ENCODE measurements around the gene SHKBP1. TPM values are rescaled to one million over a fixed set of nuclear protein-coding genes. Genes with fewer than 3 reads are reported as not detected.

The SHKBP1 gene
- total and polyA plus RNA-seq, 9 of the 15 experiments (the other 6 are each of a cell fraction or from before 2014, with no cell fraction given): 1.2 to 58.1 (median 22.3) TPM

DNA sequence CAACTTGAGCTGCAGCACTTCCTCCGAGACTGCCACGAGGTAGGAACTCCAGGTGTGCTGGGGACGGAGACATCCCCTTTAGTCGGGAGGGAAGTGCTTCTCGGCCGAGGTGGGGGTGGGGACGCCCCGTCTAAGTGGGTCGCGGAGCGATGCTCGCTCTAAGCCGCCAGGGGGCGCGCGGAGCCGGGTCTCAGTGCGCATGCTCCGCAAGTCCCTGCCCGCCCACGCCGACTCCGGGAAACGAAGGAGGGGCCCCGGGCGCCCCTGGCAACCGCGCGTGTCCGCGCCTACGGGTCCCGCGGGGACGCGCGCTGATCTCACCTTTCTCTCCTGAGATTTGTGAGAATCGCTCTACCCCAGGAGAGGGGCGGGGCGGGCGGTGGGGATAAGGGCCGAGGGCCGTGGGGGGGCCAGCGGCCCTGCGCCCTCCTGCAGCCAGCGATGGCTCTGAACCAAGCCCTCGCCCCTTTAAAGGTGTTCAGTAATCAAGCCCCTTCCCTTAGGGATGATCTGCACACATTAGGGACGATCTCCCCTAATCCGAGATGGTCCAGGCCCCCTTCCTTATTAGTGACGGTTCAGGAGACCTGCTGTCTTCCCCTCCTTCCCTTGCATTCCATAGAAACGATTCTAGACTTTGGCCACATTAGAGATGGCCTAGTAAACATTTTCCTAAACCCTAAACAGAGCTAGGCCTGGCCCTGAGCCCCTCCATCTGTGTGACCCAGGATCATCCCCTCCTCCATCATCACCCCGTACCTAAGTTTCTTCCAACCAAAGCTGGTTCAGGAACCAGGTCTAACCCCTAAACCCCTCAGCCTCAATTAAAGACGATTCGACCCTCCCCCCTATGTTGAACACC, 47.3 kb upstream of the SHKBP1 start (continued):
- peak; percentile 64; the same call in 1 of the 2 replicates for TF ChIP-seq REST (IDR thresholded peaks at IDR 0.05; ENCODE audit: borderline replicate concordance)
- 0 out of 2 replicates have a peak, but pooled peaks have one; percentile 34 for TF ChIP-seq REST (CRISPR knock-in tag; IDR thresholded peaks at IDR 0.05; ENCODE audit: low read depth)
- TF ChIP-seq RB1 (IDR thresholded peaks at IDR 0.05; ENCODE audit: low read depth): peak; percentile 82; the same call in 1 of the 2 replicates
- no peak for TF ChIP-seq KHSRP (IDR thresholded peaks at IDR 0.05)
- no peak for TF ChIP-seq IRF2 (CRISPR knock-in tag; IDR thresholded peaks at IDR 0.05)
- no peak for TF ChIP-seq TFAM (CRISPR knock-in tag; conservative IDR thresholded peaks at IDR 0.05)
- no peak for TF ChIP-seq U2AF1 (optimal IDR thresholded peaks at IDR 0.05; ENCODE audit: low read depth, low read length)
- no peak for TF ChIP-seq RBBP5 (IDR thresholded peaks at IDR 0.05; ENCODE audit: borderline replicate concordance, insufficient read depth, low read length, poor library complexity, severe bottlenecking)
- TF ChIP-seq, protein P1, sequence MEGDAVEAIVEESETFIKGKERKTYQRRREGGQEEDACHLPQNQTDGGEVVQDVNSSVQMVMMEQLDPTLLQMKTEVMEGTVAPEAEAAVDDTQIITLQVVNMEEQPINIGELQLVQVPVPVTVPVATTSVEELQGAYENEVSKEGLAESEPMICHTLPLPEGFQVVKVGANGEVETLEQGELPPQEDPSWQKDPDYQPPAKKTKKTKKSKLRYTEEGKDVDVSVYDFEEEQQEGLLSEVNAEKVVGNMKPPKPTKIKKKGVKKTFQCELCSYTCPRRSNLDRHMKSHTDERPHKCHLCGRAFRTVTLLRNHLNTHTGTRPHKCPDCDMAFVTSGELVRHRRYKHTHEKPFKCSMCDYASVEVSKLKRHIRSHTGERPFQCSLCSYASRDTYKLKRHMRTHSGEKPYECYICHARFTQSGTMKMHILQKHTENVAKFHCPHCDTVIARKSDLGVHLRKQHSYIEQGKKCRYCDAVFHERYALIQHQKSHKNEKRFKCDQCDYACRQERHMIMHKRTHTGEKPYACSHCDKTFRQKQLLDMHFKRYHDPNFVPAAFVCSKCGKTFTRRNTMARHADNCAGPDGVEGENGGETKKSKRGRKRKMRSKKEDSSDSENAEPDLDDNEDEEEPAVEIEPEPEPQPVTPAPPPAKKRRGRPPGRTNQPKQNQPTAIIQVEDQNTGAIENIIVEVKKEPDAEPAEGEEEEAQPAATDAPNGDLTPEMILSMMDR (IDR thresholded peaks at IDR 0.05 in 2 of 3, conservative IDR thresholded peaks at IDR 0.05 in 1 of 3; ENCODE audit: insufficient read depth in 2 of 3, low read depth in 1 of 3, low read length in 3 of 3): peak; percentile 91 to 94 (median 91)
- TF ChIP-seq EZH2 (IDR thresholded peaks at IDR 0.05; ENCODE audit: borderline replicate concordance, low read depth, low read length): no peak
- TF ChIP-seq KAT7 (CRISPR knock-in tag; IDR thresholded peaks at IDR 0.05; ENCODE audit: borderline replicate concordance): 0 out of 2 replicates have a peak, but pooled peaks have one; percentile 84
- TF ChIP-seq PHB (CRISPR knock-in tag; IDR thresholded peaks at IDR 0.05): no peak
- 0 out of 2 replicates have a peak, but pooled peaks have one; percentile 27 for TF ChIP-seq BHLHE40 (IDR thresholded peaks at IDR 0.05; ENCODE audit: low read length)
- TF ChIP-seq ETV5 (CRISPR knock-in tag; IDR thresholded peaks at IDR 0.05; ENCODE audit: low read depth): no peak
- TF ChIP-seq ZNF57 (CRISPR knock-in tag; IDR thresholded peaks at IDR 0.05): no peak
- no peak for TF ChIP-seq ZNF282 (CRISPR knock-in tag; IDR thresholded peaks at IDR 0.05)
- no peak for TF ChIP-seq CREB1 (IDR thresholded peaks at IDR 0.05)
- 0 out of 2 replicates have a peak, but pooled peaks have one; percentile 47 for TF ChIP-seq CREB1 (CRISPR knock-in tag; IDR thresholded peaks at IDR 0.05)
- no peak for TF ChIP-seq ZFPM2 (CRISPR knock-in tag; IDR thresholded peaks at IDR 0.05)

Measured in K562 (cell line).